GM15510 (cell line): ENCODE results near the gene GPSM1.
A peak's percentile ranks its signal among the peaks of the same experiment; 100 is the strongest.

Experiments used
- POLR2A ChIP-seq: IDR thresholded peaks from 3 replicates; pipeline ENCODE4 v1.6.1; 2011; ENCODE audit warnings: borderline replicate concordance; ENCODE audit not compliant: insufficient read length; ENCODE audit errors: extremely low read depth

Gene GPSM1

GRCh38 chr9:136371533-136371880 is 44.2 kb downstream of the GPSM1 start:
- no peak for TF ChIP-seq POLR2A

GRCh38 chr9:136372006-136372405 is 44.7 kb downstream of the GPSM1 start:
- no peak for TF ChIP-seq POLR2A

GRCh38 chr9:136372561-136373299 is 45.4 kb downstream of the GPSM1 start:
- no peak for TF ChIP-seq POLR2A

- TF ChIP-seq POLR2A = no peak
Observed at GRCh38 chr9:136373300-136374182, 46.2 kb downstream of the GPSM1 start, which contains the start of gene CARD9. Gene CARD9 (minus strand): TSS chr9:136373669. CDS start chr9:136372078, 1,591 bp downstream.

- TF ChIP-seq POLR2A = no peak
Observed at GRCh38 chr9:136374183-136374575, 46.8 kb downstream of the GPSM1 start.

GRCh38 chr9:136375096-136375495 is 47.8 kb downstream of the GPSM1 start:
- no peak for TF ChIP-seq POLR2A

GRCh38 chr9:136376457-136376856 is 49.1 kb downstream of the GPSM1 start:
- no peak for TF ChIP-seq POLR2A

GRCh38 chr9:136377341-136378169 is 50.2 kb downstream of the GPSM1 start:
- peak; percentile 10 for TF ChIP-seq POLR2A

- no peak for TF ChIP-seq POLR2A
Observed at GRCh38 chr9:136378170-136379002, 51.0 kb downstream of the GPSM1 start.

- no peak for TF ChIP-seq POLR2A
Observed at GRCh38 chr9:136379003-136379287, 51.6 kb downstream of the GPSM1 start.

- TF ChIP-seq POLR2A = no peak
Observed at GRCh38 chr9:136379401-136379800, 52.1 kb downstream of the GPSM1 start.

- no peak for TF ChIP-seq POLR2A
Observed at GRCh38 chr9:136379891-136380290, 52.6 kb downstream of the GPSM1 start.

- TF ChIP-seq POLR2A = no peak
Observed at GRCh38 chr9:136380381-136380780, 53.0 kb downstream of the GPSM1 start.

GRCh38 chr9:136381311-136381710 is 54.0 kb downstream of the GPSM1 start:
- TF ChIP-seq POLR2A = no peak
